Smooth muscle cell of the brain vasculature (primary cell): ENCODE results near the gene PCAT6.
A peak's percentile ranks its signal among the peaks of the same experiment; 100 is the strongest.

Experiments used
- DNase-seq: peaks from one replicate; pipeline ENCODE4 v3.0.0-alpha.2; 2012; ENCODE audit warnings: low read depth, low spot score

The PCAT6 gene

GRCh38 chr1:202848191-202848542, 37.4 kb downstream of the PCAT6 start:
- DNase-seq, result no peak

DNA sequence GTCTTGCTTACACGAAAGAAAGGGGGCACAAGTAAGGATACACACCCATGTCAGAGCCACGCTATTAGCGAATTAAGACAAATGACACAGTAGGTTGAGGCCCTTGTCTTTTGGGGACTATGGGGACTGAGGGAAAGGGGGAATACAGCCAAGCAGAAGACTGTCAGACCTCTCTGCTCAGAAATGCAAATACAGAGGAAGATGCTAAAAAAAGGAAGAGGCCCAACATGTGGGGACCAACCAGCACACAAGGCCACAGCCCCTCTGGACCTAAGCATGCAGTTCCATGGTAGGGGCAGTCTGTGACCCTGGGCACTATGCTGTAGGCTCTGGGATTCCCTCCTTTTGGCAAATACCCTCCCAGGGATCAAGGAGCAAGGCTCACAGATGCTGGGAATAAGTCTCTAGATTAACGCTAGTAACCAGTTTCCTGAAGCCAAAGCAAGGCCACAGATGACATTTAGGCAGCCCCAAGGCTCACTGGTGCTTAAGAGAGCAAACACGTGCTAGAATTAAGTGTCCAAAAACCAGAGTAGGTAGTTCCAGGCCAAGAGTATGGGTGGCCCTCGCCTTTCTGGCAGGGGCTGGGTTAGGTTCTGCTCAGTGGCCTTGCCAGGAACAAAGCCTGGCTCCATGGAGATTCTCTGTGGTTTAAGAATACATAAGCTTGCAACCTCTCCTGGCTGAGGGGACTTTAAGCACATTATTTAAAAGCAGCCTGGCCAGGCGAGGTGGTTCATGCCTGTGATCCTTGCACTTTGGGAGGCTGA, 40.0 kb downstream of the PCAT6 start:
- DNase-seq, result no peak

DNA sequence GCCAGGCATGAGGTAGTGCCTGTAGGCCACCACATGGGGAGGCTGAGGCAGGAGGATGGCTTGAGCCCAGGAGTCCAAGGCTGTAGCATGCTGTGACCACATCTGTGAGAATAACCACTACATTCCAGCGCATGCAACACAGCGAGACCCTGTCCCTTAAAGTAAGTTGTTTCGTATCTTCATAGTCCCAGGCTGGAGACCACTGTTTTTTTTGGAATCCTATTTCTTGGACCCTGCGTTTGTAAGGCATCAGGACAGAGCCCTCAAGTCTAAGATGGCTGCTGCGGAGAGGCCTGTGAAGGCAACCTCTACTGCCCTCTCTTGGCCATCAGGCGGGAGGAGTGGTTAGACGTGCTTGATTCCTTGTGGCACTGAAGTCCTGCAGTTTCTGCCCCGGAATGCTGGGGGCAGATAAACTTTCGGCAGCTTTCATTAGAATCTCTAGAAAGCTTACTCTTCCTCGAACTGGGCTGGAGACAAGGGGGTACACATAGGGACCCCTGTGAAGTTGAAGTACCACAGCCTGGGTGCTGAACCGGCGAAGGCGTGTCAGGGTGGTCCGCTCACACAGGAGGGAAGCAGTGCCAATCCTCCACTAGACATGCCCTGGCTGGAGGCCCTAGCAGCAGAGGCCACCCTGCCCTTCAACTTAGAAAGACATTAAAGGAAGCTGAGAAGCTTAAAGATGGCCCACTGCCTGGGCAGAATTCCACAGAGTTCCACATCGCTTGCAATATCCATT, 41.6 kb downstream of the PCAT6 start:
- no peak for DNase-seq

DNA sequence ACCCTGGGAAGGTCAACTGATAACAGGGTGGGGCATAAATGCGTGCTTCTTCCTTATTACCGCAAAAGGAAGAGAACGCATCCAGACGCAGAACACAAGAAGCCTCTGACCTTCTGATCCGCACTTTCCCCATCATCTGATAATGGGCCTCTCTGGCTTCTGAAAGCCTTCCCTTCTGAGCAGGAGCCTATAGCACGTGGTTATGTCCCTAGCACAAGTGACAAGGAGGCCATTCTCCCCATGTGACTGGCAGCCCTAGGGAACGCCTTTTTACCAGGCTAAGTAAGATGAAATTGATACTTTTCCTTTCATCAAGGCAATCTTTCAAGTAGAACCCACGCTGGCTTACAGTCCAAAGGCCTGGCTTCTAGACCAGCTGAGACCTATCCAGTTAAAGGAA, 44.0 kb downstream of the PCAT6 start:
- no peak for DNase-seq

- no peak for DNase-seq
These were observed 45.3 kb downstream of the PCAT6 start for GRCh38 chr1:202856014-202856413.

GRCh38 chr1:202857136-202857610, 46.4 kb downstream of the PCAT6 start:
- no peak for DNase-seq

GRCh38 chr1:202858331-202858730, 47.6 kb downstream of the PCAT6 start:
- DNase-seq, result peak; percentile 20

DNA sequence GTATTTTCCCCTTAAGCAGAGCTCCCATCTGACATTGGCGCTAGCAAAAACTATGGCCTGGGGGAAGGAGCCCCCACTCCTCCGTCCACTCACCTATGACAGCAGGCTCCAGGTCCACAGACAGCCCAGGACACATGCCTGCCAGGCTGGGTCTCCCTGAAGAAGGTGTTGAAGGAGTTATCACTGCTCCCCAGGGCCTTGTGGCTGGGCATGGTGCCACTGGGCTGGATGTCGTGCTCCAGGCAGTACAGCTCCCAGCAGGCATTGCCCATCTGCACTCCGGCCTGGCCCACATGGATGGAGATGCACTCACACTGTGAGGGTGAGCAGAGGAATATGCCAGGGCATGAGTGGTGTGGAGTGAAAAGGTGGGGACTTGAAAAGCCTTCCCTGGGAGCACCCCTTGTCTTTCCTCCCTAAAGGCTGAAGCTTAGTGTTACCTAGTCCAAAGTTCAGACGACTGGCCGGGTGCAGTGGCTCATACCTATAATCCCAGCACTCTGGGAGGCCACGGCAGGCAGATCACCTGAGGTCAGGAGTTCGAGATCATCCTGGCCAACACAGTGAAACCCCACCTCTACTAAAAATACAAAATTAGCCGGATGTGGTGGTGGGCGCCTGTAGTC, 48.1 kb downstream of the PCAT6 start:
- no peak for DNase-seq

DNA sequence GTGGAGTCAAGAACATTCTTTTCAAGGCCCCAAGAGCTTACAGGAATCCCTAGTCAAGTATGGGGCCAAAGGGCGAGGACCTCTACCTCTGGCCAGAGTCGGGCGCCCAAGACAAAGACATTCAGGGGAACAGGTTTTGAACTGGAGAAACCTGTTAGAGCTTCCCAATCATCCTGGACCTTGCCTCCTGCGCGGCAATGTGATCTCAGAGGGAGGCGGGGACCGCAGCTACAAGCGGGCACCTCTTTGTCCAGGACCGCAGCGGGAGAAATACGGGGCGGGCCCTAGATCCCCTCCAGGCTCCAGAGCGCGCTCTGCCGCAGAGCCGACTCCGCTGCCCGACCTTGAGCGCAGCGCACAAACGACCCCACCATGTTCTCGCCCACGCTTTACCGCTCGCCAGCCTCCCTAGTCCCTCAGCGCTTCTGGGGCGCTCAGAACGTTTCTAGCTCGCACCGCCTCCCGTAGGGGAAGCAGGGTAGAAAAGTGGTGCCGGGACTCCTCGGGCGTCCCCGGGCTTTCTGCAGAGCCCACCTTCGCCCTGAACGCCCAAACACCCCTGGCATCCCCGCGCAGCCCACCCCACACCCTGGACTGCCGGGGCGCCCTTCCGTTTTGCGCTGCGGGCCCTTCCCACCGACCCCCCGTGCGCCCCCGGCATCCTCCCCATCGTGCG, 50.1 kb downstream of the PCAT6 start:
- no peak for DNase-seq
